ENCODE measurements around the gene MTIF3. TPM values are rescaled to one million over a fixed set of nuclear protein-coding genes. Genes with fewer than 3 reads are reported as not detected.
"Not testable (repeated sequence)": the region's sequence is repeated elsewhere in the genome, so short reads cannot be mapped to it uniquely, and the experiment has no call there.

MTIF3 gene
- total and polyA plus RNA-seq, 4 donors = 26.9 to 64.7 (median 46.6) TPM

GRCh38 chr13:27401210-27401609 is 49.2 kb downstream of the MTIF3 start:
- peaks cover 2 to 16% (median 6%) of the 10 kb centered on the region in 5 donors for H3K4me1 ChIP-seq (ENCODE audit: control insufficient read depth in 5 of 5, insufficient read depth in 5 of 5, low read length in 5 of 5)
- no peak for ATAC-seq (ENCODE audit: insufficient read depth, low FRiP score)
- TF ChIP-seq CTCF (IDR thresholded peaks at IDR 0.05; ENCODE audit: control extremely low read depth, extremely low read depth) = no peak
- H3K4me3 ChIP-seq = no peak overlapping the region
- DNase-seq = no peak
- H3K36me3 ChIP-seq (ENCODE audit: control insufficient read depth in 4 of 4, insufficient read depth in 4 of 4, low read length in 4 of 4) = no peaks in the 10 kb centered on the region
- H3K27ac ChIP-seq (ENCODE audit: low read depth in 1 of 2, low read length in 1 of 2) = no peak overlapping the region
- no peaks in the 10 kb centered on the region for H3K27me3 ChIP-seq (ENCODE audit: control insufficient read depth in 3 of 3, insufficient read depth in 3 of 3, low read length in 2 of 3)
- no peak overlapping the region for H3K9ac ChIP-seq (ENCODE audit: insufficient read depth in 1 of 2, low read length in 2 of 2)
- 20 to 32% methylated on average over 3 of the region's 3 CpGs for WGBS, 2 donors
- no peaks in the 10 kb centered on the region for H3K9me3 ChIP-seq (ENCODE audit: control insufficient read depth in 4 of 4, insufficient read depth in 3 of 4, low read length in 3 of 4)

- 88 to 96% methylated on average over 6 of the region's 6 CpGs for WGBS, 2 donors
These were observed 50.0 kb downstream of the MTIF3 start for GRCh38 chr13:27400405-27400804.

GRCh38 chr13:27398360-27398759 is 52.0 kb downstream of the MTIF3 start:
- H3K9me3 ChIP-seq (ENCODE audit: control insufficient read depth in 4 of 4, insufficient read depth in 3 of 4, low read length in 3 of 4) = no peaks in the 10 kb centered on the region
- peaks cover 0 to 6% (median 5%) of the 10 kb centered on the region in 5 donors for H3K4me1 ChIP-seq (ENCODE audit: control insufficient read depth in 5 of 5, insufficient read depth in 5 of 5, low read length in 5 of 5)
- no peak for TF ChIP-seq CTCF (IDR thresholded peaks at IDR 0.05; ENCODE audit: control extremely low read depth, extremely low read depth)
- 74 to 76% methylated on average over 4 of the region's 4 CpGs for WGBS, 2 donors
- H3K36me3 ChIP-seq (ENCODE audit: control insufficient read depth in 4 of 4, insufficient read depth in 4 of 4, low read length in 4 of 4) = no peaks in the 10 kb centered on the region
- no peak overlapping the region for H3K4me3 ChIP-seq
- no peak overlapping the region for H3K27ac ChIP-seq (ENCODE audit: low read depth in 1 of 2, low read length in 1 of 2)
- no peak overlapping the region for H3K9ac ChIP-seq (ENCODE audit: insufficient read depth in 1 of 2, low read length in 2 of 2)
- ATAC-seq (ENCODE audit: insufficient read depth, low FRiP score) (no peak), DNase-seq (no peak)
- H3K27me3 ChIP-seq (ENCODE audit: control insufficient read depth in 3 of 3, insufficient read depth in 3 of 3, low read length in 2 of 3) = no peaks in the 10 kb centered on the region

More at GRCh38 chr13:27400405-27400804, 50.0 kb downstream of the MTIF3 start:
- peaks cover 2 to 16% (median 6%) of the 10 kb centered on the region in 5 donors for H3K4me1 ChIP-seq (ENCODE audit: control insufficient read depth in 5 of 5, insufficient read depth in 5 of 5, low read length in 5 of 5)
- H3K9ac ChIP-seq (ENCODE audit: insufficient read depth in 1 of 2, low read length in 2 of 2); DNase-seq; H3K4me3 ChIP-seq; H3K9me3 ChIP-seq (ENCODE audit: control insufficient read depth in 4 of 4, insufficient read depth in 3 of 4, low read length in 3 of 4); H3K36me3 ChIP-seq (ENCODE audit: control insufficient read depth in 4 of 4, insufficient read depth in 4 of 4, low read length in 4 of 4); H3K27ac ChIP-seq (ENCODE audit: low read depth in 1 of 2, low read length in 1 of 2); H3K27me3 ChIP-seq (ENCODE audit: control insufficient read depth in 3 of 3, insufficient read depth in 3 of 3, low read length in 2 of 3); ATAC-seq (ENCODE audit: insufficient read depth, low FRiP score): not testable (repeated sequence)

- H3K36me3 ChIP-seq (ENCODE audit: control insufficient read depth in 4 of 4, insufficient read depth in 4 of 4, low read length in 4 of 4) = no peaks in the 10 kb centered on the region
- no peak for TF ChIP-seq CTCF (IDR thresholded peaks at IDR 0.05; ENCODE audit: control extremely low read depth, extremely low read depth)
- 83 to 86% methylated on average over 7 of the region's 7 CpGs for WGBS, 2 donors
- H3K4me3 ChIP-seq = no peak overlapping the region
- no peak for DNase-seq
- no peaks in the 10 kb centered on the region for H3K27me3 ChIP-seq (ENCODE audit: control insufficient read depth in 3 of 3, insufficient read depth in 3 of 3, low read length in 2 of 3)
- H3K9ac ChIP-seq (ENCODE audit: insufficient read depth in 1 of 2, low read length in 2 of 2) = no peak overlapping the region
- no peaks in the 10 kb centered on the region for H3K9me3 ChIP-seq (ENCODE audit: control insufficient read depth in 4 of 4, insufficient read depth in 3 of 4, low read length in 3 of 4)
- no peak overlapping the region for H3K27ac ChIP-seq (ENCODE audit: low read depth in 1 of 2, low read length in 1 of 2)
- H3K4me1 ChIP-seq (ENCODE audit: control insufficient read depth in 5 of 5, insufficient read depth in 5 of 5, low read length in 5 of 5) = peaks cover 0 to 1% (median 0%) of the 10 kb centered on the region in 5 donors
- ATAC-seq (ENCODE audit: insufficient read depth, low FRiP score) = no peak
These were observed 54.0 kb downstream of the MTIF3 start for GRCh38 chr13:27396252-27396846.
